Smooth muscle cell of the brain vasculature (primary cell): ENCODE results near the gene TTC34.
A peak's percentile ranks its signal among the peaks of the same experiment; 100 is the strongest.
"Not testable (repeated sequence)": the region's sequence is repeated elsewhere in the genome, so short reads cannot be mapped to it uniquely, and the experiment has no call there.

ENCODE experiments used
- DNase-seq: peaks from one replicate; pipeline ENCODE4 v3.0.0-alpha.2; 2012; ENCODE audit warnings: low read depth, low spot score

Gene TTC34

DNA sequence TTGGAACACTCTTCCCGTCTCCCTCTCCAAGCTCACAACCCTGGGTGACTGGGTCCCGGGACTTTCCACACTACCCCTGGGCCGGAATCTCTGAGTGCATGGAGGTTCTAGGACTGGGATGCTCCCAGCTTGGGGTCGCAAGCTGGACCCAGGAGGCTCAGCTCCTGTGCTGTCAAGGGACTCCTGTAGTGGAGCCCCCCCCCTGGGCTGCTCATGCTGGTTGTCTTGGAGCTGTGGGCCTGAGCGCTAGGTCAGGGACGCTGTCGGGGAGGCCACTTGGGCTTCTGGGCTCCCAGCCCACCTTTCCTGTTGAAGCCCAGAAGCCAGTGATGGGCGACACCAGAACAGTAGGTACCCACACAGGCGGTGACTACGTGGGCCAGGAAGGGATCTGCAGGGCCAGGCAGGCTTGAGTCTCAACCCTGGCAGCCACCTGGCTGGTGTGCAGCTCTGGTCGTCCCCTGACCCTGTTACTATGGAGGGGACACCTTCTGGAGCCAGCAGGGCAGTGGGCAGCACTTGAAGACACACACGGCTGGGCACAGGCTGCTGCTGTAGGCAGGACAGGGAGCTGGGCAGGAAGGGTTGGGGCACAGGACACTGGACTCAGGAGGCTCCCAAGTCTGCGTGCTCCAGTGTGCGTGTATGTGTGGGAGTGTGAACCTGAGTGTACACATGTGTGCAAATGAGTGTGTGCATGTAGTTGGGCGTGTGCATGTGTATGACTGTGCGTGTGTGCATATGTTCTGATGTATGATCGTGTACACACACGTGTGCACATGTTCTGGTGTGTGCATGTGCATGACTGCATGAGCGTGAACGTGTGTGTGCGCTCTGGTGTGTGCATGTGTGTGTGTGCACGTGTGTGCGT, 171.6 kb downstream of the TTC34 start:
- DNase-seq, result no peak

DNA sequence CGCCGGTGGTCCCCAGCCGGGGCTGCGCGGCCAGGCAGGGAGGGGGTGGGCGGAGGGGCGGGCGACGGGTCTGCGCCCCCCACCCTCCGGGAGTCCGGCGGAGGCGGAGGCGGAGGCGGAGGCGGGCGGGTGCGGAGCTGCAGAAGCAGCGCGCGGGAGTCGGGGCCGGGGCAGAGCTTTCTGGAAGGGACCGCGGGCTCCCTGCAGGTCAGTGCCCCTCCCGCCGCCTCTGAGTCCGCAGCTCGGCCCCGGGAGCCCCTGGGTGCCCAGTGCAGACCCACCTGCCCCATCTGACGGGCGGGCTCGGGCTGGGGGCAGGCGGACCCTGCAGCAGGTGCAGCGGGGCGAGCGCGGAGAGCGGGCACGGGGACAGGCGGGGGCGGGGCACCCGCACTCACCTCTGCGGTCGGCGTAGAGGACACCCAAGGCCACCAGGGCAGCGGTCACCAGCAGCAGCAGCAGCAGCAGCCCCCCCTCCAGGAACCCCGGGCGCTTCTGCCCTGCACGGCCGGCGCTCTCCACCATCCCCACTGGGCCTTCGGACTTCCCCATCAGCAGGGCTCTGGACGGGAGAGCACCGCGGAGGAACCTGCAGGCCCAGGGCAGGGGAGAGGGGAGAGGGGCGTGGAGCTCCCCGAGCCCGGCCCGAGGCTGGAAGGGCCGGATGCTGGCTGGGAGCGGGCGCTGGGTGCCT, 172.4 kb downstream of the TTC34 start:
- DNase-seq, result no peak

DNA sequence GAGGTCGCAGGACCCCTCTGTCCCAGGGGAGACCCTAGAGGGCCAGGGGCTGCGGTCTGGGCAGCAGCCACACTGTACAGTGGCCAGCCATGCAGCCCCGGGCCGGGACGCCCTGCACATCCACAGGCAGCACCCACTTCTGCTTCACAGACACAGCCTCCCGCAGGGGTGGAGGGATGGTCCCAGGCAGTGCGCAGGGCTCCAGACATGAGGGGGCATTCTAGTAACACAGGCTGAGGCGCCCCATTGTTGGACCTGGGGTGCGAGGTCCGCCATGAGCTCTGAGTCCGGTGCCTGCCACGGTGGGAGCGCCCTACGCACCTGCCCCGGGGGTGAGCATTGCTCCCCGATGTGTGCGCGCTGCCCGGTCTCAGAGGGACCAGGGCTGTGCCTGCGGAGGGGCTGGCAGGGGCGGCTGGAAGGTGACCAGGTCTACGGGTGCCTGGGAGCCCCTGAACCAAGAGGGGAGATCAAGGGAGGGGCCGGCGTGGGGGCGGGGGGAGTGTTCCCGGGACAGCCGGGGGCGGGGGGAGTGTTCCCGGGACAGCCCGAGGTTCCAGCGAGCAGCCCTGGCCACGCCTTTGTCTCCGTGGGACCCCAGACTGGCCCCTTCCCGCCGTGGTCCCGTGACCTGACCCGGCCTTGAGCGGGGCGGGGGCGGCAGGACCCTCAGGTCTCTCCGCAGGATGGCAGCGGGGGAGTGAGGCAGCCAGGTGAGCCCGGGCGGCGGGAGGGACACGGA, 173.1 kb downstream of the TTC34 start:
- DNase-seq, result no peak

DNA sequence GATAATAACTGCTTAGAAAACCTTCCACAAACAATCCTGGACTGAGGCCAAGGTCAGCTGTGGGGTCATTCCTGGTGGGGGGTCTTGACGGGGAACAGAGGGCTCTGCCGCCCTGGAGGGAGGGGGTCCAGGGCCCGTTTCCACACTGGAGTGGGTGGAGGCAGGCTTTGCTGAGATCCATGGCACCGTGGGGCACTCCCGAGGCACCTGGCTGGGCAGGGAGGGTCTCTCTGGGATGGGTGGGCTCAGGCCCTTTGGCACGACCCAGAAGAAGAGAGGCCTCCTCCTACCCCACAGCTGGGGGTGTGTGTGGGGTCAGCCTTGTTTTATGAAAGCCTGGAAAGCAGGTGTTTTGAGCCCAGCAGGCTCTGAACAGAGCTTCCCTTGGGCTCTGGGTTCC, 173.7 kb downstream of the TTC34 start:
- DNase-seq, result no peak

DNA sequence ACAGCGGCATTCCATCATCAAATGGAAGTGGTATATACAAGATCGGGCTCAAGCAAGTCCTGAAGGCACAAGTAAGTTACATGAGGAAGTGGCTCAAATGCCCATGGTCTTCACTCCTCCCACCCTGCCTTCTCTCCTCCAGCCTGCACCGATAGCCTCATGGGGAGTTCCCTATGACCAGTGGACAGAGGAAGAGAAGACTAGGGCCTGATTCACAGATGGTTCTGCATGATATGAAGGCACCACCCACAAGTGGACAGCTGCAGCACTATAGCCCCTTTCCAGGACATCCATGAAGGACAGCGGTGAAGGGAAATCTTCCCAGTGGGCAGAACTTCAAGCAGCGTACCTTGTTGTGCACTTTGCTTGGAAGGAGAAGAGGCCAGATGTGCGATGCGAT, 175.7 kb downstream of the TTC34 start:
- DNase-seq, result not testable (repeated sequence)

DNA sequence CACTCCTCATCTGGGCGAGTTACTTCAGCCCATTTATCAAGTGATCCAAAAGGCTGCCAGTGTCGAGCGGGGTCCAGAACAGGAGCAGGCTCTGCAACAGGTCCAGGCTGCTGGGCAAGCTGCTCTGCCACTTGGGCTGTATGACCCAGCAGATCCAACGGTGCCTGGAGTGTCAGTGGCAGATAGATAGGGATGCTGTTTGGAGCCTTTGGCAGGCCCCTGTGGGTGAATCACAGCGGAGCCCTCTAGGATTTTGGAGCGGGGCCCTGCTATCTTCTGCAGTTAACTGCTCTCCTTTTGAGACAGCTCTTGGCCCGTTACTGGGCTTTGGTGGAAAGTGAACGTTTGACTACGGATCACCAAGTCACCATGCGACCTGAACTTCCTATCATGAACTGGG, 176.2 kb downstream of the TTC34 start:
- no peak for DNase-seq

DNA sequence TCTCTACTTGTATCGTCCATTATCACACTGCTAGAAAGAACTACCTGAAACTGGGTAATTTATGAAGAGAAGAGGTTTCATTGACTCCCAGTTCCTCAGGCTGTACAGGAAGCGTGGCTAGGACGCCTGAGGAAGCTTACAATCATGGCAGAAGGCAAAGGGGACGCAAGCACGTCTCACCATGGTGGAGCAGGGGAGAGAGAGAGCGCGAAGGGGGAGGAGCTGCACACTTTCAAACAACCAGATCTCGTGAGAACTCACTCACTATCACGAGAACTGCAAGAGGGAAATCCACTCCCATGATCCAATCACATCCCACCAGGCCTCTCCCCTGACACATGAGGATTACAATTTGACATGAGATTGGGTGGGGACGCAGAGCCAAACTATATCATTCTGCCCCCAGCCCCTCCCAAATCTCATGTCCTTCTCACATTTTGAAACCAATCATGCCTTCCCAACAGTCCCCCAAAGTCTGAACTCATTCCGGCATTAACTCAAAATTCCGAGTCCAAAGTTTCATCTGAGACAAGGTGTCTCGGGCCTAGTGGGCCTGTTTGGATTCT, 176.7 kb downstream of the TTC34 start:
- DNase-seq, result no peak

DNA sequence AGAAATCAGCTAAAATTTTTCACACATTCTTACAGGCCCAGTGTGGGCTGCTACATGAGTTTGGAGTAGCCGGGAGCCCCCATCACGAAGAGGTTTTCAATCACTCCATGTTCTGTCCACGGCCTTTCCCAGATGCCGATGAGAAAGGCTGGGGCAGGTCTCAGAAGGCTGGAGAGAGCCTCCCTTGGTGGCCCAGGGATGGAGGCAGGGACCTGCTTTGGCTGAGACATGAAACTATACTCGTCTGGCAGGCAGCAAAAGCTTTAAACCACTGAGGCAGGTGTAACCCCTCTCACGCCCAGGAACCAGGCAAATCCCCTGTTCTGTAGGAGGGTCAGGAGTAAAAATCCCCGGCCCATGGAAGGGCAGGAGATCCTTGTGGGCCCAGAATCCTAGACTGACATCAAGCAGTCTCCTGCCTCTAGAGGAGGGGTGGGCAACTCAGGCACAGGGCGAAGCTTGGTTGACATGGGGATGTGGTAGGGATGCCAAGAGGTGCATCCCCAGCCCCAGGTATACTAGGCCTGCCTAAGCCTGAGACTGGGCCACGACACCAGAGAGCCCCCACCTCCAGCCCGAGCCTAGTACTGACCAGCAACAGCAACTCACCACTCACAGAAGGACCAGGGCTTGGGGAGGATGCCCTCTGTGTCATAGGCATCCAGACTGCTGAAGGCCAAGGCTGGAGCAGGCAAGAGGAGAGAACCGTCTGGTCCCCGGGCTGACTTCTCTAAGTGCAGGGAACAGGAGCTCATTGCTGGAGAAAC, 177.7 kb downstream of the TTC34 start:
- no peak for DNase-seq

DNA sequence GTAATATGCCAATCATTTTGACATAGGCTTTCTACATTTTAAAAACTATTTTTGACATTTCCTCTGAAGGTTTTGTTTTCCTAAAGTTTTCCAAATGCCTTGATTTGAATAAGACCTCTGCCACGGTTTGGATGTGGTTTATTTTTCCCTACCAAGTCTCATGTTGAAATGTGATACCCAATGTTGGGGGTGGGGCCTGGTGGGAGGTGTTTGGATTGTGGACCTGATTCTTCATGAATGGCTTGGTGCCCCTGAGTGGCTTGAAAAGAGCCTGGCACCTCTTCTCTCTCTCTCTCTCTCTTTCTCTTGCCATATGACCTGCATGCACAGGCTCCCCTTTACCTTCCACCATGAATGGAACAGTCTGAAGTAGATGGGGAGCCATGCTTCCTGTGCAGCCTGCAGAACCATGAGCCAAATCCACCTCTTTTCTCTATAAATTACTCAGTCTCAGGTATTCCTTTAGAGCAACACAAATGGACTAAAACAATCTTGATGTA, 183.5 kb downstream of the TTC34 start:
- no peak for DNase-seq

DNA sequence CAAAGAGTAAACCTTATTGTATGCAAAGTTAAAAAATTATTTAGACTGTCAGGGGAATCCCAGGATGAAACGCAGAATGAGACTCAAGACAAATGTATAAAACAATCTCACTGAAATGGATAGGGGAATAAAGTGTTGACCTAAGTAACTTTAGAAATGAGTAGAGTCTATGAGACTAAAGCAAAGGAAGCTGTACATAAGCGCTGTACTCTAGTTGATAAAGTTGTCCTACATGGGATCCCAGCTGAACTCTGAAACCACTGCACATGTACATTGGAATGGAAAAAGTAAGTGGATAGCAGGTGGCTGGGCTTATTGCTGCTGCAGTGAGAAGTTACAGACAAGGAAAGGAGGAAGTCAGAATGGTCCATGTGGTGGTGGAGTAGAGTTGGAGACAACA, 187.3 kb downstream of the TTC34 start:
- DNase-seq, result no peak

DNA sequence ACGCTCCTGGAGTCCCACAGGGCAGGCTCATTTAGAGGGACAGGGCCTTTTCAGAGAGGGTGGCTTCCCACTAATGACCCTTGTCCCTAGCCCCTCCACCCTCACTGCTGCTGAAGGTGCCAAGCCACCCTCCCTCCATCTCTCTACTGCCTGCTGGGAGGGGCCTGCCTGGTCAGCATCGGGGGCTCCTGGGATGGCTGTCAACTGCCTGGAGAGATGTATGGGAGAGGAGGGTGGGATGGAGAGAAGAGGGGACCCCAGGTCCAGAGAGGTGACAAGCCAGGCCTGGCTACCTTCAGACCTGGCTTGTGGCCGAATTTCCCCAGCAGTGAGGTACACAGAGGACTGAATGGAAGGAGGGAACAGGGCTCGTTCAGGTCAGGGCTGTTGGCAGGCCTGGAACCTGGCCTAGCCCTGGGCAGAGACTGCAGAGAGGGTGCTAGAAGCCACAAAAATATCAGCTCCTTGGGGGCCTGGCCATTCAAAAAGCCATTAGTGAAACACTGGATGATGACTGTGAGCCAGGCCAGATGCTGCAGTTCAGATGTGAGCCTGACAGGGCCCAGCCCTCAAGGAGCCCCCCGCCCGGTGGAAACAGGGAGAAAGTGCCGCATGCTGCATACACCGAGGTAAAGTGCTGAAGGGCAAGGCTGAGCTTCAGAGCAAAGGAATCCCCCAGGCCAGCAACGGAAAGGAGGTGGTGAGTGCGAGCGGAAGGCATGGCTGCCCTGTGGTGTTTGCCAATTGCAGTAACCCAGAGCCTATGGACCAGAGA, 188.7 kb downstream of the TTC34 start:
- no peak for DNase-seq

DNA sequence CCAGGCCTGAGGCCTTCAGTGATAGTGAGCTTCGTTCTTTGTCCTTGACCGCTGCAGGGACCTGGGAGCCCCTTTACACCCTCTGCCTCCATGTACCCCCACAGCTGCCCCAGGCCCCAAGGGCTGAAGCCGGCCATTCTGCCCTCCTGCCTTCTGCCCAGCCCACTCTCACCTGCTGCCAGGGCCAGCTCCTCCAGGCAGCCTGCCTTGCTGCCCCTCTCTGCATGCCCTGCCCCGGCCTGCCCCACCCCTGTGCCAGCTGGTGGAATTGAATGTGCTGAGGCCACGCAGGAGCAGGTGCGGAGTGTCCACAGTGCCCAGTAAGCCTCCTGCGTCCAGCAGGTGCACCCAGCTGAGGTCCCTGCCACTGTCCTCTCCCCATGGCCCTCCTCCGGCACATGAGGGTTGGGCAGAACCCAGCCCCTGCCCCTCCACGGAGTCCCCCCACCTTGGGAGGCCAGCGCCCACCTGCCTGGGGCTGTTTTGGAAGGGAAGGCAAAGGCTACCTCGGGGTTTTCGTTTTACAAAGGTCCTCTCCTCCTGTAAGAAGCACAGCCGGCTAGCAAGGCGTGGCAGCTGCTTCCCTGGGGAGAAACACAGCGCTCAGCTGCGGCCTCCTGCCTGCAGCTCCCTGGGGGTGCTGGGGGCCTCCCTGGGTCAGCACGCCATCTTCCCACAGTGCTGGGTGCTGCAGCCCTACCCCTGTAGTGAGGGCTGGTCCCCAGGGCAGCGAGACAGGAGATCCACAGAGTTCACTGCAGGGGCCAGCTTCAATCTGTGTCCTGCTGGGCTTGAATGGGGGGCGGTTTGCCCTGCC, 189.7 kb downstream of the TTC34 start:
- DNase-seq, result no peak

DNA sequence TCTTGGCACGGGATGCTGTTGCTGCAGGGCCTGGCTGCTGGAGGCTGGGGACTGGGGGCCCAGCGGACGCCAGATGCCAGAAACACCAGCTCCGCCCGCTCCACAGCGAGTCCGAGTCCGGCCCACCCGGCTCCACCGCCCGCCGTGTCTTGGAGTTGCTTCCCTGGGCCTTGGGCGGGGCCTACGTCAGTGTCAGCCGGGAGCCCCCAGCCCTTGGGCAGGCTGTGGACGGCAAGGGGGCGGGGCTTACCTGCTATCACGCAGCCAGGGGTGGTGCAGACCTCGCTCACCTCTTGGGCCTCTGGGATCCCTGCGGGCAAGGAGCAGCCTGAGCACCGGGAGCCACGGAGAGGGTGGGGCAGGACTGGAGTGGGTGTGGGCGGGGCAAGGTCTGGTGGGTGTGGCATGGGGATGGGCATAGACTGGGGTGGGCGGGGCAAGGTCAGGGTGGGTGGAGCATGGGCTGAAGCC, 190.4 kb downstream of the TTC34 start:
- DNase-seq, result peak; percentile 21

DNA sequence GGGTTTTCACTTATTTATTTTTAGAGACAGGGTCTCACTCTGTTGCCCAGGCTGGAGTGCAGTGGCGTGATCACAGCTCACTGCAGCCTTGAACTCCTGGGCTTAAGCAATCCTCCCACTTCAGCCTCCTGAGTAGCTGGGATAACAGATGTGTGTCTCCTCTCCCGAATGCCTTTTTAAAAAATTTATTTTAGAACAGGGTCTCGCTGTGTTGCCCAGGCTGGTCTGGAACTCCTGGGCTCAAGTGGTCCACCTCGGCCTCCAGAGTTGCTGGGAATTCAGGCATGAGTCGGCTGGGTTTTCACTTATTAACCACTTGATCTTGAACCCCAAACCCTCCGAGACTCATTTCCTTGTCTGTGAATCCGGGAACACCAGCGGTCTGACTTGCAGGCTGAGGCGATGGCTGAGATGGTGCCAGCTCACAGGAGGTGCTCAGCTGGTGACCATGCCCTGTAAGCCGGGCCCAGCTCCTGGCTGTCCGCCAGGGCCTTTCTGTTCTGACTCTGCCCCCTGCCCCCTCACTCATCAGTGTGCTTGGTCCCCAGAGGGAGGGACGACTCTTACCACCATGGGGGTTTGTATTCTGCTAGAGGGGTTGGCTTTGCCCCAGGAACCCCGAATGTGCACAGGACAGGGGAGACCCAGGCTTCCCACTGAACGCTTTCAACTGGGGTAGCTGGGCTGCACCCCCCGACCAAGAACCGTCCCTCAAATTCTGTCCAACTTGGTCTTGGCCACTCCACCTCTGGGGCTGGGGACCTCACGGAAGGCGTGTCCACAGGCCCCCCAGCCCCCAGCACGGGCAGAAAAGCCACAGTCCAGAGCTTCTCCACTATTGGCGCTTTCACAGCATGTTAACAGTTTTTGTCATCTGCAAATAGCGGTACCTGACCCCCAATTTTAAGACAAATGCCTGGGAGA, 191.2 kb downstream of the TTC34 start:
- no peak for DNase-seq

DNA sequence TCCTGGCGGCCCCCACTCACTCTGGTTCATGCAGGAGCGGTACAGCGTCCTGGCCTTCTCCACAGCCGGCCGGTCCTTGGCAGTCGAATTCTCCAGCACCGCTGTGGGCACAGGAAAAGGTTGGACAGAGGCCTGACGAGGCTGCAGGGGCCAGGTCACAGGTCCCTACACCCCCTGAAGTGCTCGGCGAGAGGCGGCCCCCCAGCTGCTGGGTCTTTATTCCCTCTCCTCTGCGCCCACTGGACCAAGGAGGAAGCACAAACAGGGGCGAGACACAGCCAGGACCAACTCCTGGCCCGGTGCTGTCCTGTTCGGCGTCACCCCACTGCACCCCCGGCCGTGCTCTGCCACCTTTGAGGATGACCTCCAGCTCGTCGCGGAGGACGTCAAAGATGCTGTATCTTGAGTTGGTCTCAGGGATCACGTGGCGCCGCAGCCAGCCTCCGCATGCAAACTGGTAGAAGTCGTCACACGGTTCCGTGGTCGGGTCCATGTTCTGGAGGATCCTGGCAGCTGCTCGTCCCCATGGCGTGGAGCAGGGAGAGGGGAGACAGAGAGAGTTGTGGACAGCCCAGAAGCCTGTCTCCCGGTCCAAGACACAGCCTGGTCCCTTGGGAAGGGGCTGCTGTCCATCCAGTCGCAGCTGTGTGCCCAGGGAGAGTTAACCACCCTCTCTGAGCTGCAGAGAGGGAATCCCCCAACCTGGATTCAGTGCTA, 192.0 kb downstream of the TTC34 start:
- no peak for DNase-seq

DNA sequence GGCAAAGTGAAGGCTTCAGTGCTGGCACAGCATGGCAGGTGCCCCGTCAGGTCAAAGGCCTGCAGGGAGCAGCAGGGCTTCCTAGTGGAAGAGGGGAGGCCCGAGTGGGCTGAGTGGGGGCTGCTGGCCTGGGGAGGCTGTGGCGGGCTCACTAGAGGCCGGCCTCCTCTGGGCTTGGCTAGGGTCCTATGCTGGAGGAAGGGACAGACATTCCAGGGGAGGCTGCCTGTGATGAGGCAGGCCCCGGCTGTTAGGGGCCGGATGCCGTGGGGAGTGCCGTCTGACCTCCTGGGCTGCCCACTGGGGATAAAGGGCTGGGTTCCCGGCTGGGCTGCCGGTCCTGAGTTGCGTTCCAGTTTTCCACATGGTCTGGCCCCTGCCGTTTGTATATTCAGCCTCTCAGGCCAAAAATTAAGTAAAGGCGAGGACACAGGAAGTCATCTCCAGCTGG, 193.8 kb downstream of the TTC34 start:
- no peak for DNase-seq

DNA sequence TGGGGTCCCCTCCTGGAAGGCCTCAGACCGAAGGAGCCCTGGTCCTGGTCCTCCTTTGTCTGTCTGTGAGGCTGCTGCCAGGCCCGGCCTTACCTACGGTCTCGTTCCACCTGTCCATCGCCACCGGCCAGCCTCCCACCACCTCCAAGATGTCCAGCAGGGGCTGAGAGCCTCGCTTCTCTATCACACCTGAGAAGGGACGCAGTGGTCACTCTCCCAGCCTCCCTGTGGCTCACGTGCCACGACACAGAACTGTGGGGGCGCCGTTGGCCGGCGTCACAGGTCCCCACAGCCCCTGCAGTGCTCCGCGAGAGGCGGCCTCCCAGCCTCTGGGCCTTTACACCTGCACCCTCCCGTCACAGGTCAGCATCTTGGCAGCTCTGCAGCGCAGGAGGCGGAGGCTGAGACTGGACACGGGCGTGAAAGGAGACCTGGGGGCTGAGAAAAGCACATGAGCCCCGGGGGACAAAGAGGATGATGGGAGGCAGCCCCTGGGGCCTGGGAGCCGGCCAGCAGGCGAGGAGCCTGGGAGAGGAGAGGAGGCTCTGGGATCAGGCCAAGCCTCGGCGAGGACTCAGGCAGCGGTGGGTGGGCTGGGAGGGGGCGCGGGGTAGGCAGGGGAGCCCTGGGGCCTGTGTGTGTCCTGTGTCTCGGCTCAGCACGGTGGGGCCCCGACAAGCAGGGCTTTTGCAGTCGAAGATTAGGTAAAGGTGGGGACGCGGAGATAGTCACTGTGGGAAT, 194.4 kb downstream of the TTC34 start:
- DNase-seq, result no peak
